Neural cell (in vitro differentiated cells): Measurements from ENCODE around the gene KIAA0513. TPM values are rescaled to one million over a fixed set of nuclear protein-coding genes. Genes with fewer than 3 reads are reported as not detected.

Experiments used
- H2AFZ ChIP-seq: fragments of 200-600, 300-800 bp; sonication (generic), shearing (Covaris generic); 2 replicates; pipeline ENCODE4 v1.6.0; 2014; ENCODE audit warnings: low read depth, mild to moderate bottlenecking, antibody characterized with exemption, low read length, moderate library complexity
- H3F3A ChIP-seq: fragments of 200-600 bp; shearing (Covaris generic); 2 replicates; pipeline ENCODE4 v1.6.1; 2016; ENCODE audit warnings: mild to moderate bottlenecking, moderate library complexity, mixed read lengths, antibody characterized with exemption, low read length; ENCODE audit not compliant: insufficient read depth, poor library complexity, severe bottlenecking
- H3K27ac ChIP-seq: fragments of 200-600, 300-800 bp; sonication (generic), shearing (Covaris generic); 2 replicates; pipeline ENCODE4 v1.5.1; 2014; ENCODE audit warnings: mild to moderate bottlenecking, low read length, moderate library complexity
- H3K27me3 ChIP-seq: fragments of 300-800, 200-600 bp; sonication (generic), shearing (Covaris generic); 2 replicates; pipeline ENCODE4 v1.6.0; 2014; ENCODE audit warnings: mild to moderate bottlenecking, low read depth, low read length, moderate library complexity; ENCODE audit not compliant: insufficient read depth
- H3K36me3 ChIP-seq: fragments of 300-800, 200-600 bp; sonication (generic), shearing (Covaris generic); 2 replicates; pipeline ENCODE4 v1.5.1; 2014; ENCODE audit warnings: mild to moderate bottlenecking, antibody characterized with exemption, low read length, moderate library complexity; ENCODE audit not compliant: insufficient read depth
- H3K4me2 ChIP-seq: fragments of 300-800, 200-600 bp; sonication (generic), shearing (Covaris generic); 2 replicates; pipeline ENCODE4 v1.6.0; 2014; ENCODE audit warnings: mild to moderate bottlenecking, low read length
- H3K4me3 ChIP-seq: fragments of 300-800, 200-600 bp; sonication (generic), shearing (Covaris generic); 2 replicates; pipeline ENCODE4 v1.5.1; 2014; ENCODE audit warnings: mild to moderate bottlenecking, low read length, moderate library complexity
- H3K79me2 ChIP-seq: fragments of 200-600 bp; shearing (Covaris generic); replicated peaks from 2 replicates; pipeline ENCODE4 v1.6.0; 2014; ENCODE audit warnings: mild to moderate bottlenecking, low read length, moderate library complexity; ENCODE audit not compliant: insufficient read depth
- H3K9ac ChIP-seq: fragments of 300-800, 200-600 bp; sonication (generic), shearing (Covaris generic); 2 replicates; pipeline ENCODE4 v1.6.1; 2016; ENCODE audit warnings: mild to moderate bottlenecking, low read length, mixed read lengths
- H3K9me2 ChIP-seq: fragments of 200-600 bp; shearing (Covaris generic); 2 replicates; pipeline ENCODE4 v1.6.1; 2016; ENCODE audit warnings: mild to moderate bottlenecking, low read length, mixed read lengths; ENCODE audit not compliant: insufficient read depth
- H3K9me3 ChIP-seq: fragments of 200-600, 300-800 bp; sonication (generic), shearing (Covaris generic); 2 replicates; pipeline ENCODE4 v1.6.1; 2016; ENCODE audit warnings: mild to moderate bottlenecking, mixed run types, low read length, moderate library complexity, mixed read lengths
- H4K20me1 ChIP-seq: fragments of 200-600 bp; shearing (Covaris generic); 2 replicates; pipeline ENCODE4 v1.6.1; 2016; ENCODE audit warnings: mild to moderate bottlenecking, mixed run types; ENCODE audit not compliant: insufficient read depth
- CTCF ChIP-seq: fragments of 450-650 bp; IDR thresholded peaks from 2 replicates; pipeline ENCODE4 v1.5.1; 2014; ENCODE audit warnings: antibody characterized with exemption, mild to moderate bottlenecking, moderate library complexity; ENCODE audit not compliant: poor library complexity, severe bottlenecking
- EP300 ChIP-seq: fragments of 450-650 bp; conservative IDR thresholded peaks from 2 replicates; pipeline ENCODE4 v1.6.1; 2014; ENCODE audit warnings: antibody characterized with exemption, mild to moderate bottlenecking, moderate library complexity; ENCODE audit not compliant: poor library complexity, severe bottlenecking
- EZH2 ChIP-seq: fragments of 200-600, 300-800 bp; shearing (Covaris generic), sonication (generic); IDR thresholded peaks from 2 replicates; pipeline ENCODE4 v1.6.1; 2014; ENCODE audit warnings: antibody characterized with exemption, low read length, borderline replicate concordance, mild to moderate bottlenecking; ENCODE audit not compliant: insufficient read depth, poor library complexity, severe bottlenecking
- MXI1 ChIP-seq: fragments of 450-650 bp; conservative IDR thresholded peaks from 2 replicates; pipeline ENCODE4 v1.6.1; 2014; ENCODE audit warnings: antibody characterized with exemption, mild to moderate bottlenecking; ENCODE audit not compliant: poor library complexity, severe bottlenecking
- POLR2AphosphoS5 ChIP-seq: IDR thresholded peaks from 2 replicates; pipeline ENCODE4 v1.6.1; 2012
- RAD21 ChIP-seq: fragments of 450-650 bp; conservative IDR thresholded peaks from 2 replicates; pipeline ENCODE4 v1.6.1; 2014; ENCODE audit warnings: antibody characterized with exemption, mild to moderate bottlenecking, moderate library complexity
- SMC3 ChIP-seq: fragments of 450-650 bp; conservative IDR thresholded peaks from 2 replicates; pipeline ENCODE4 v1.6.1; 2014; ENCODE audit warnings: antibody characterized with exemption, mild to moderate bottlenecking, moderate library complexity; ENCODE audit not compliant: poor library complexity
- TAF1 ChIP-seq: IDR thresholded peaks from 2 replicates; pipeline ENCODE4 v1.6.1; 2012; ENCODE audit warnings: low read depth
- polyA plus RNA-seq: library from polyadenylated mRNA; depleted of rRNA; stranded (reverse); fragments of >200 nt; gene quantifications from 2 replicates; pipeline ENCODE4 v1.2.3, GENCODE V29; 2014
- TF ChIP-seq, protein P1 (sequence below): IDR thresholded peaks from 2 replicates; pipeline ENCODE4 v1.6.1; 2012; ENCODE audit warnings: borderline replicate concordance

Gene KIAA0513
- polyA plus RNA-seq, 1 donor from 2014 or later, result 18.9 TPM

DNA sequence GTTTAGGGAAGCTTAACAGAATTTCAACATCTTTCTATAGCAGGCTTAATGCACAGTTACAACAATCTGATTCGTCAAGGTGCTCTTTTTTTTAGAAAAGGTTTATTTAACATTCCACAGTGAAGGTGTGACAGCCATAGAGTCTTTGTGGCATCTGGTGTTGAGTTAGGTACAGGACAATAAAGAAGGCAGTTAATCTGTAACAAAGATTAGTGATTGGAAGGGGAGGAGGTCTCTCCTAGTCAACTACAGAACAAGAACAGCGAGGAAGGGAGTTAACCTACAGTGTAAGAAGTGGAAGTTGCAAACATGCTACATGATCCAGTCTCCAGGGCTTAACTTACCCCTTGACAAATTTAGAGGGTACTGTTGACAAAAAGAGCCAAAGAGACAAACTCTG is 13.3 kb upstream of the KIAA0513 start:
- Histone ChIP-seq H3F3A (no peaks in the 10 kb centered on the region), H3K4me3 (no peak overlapping the region), H2AFZ (no peak overlapping the region), H4K20me1 (no peaks in the 10 kb centered on the region), H3K79me2 (peaks cover 14% of the 10 kb centered on the region), H3K36me3 (no peaks in the 10 kb centered on the region), H3K4me2 (no peak overlapping the region), H3K9ac (no peak overlapping the region), H3K9me3 (no peaks in the 10 kb centered on the region), H3K9me2 (no peaks in the 10 kb centered on the region), H3K27me3 (no peaks in the 10 kb centered on the region), H3K27ac (no peak overlapping the region)
- TF ChIP-seq MXI1 (no peak), SMC3 (no peak), RAD21 (no peak), POLR2AphosphoS5 (no peak), EZH2 (no peak), CTCF (no peak), TAF1 (no peak), EP300 (no peak)
- TF ChIP-seq, protein P1, sequence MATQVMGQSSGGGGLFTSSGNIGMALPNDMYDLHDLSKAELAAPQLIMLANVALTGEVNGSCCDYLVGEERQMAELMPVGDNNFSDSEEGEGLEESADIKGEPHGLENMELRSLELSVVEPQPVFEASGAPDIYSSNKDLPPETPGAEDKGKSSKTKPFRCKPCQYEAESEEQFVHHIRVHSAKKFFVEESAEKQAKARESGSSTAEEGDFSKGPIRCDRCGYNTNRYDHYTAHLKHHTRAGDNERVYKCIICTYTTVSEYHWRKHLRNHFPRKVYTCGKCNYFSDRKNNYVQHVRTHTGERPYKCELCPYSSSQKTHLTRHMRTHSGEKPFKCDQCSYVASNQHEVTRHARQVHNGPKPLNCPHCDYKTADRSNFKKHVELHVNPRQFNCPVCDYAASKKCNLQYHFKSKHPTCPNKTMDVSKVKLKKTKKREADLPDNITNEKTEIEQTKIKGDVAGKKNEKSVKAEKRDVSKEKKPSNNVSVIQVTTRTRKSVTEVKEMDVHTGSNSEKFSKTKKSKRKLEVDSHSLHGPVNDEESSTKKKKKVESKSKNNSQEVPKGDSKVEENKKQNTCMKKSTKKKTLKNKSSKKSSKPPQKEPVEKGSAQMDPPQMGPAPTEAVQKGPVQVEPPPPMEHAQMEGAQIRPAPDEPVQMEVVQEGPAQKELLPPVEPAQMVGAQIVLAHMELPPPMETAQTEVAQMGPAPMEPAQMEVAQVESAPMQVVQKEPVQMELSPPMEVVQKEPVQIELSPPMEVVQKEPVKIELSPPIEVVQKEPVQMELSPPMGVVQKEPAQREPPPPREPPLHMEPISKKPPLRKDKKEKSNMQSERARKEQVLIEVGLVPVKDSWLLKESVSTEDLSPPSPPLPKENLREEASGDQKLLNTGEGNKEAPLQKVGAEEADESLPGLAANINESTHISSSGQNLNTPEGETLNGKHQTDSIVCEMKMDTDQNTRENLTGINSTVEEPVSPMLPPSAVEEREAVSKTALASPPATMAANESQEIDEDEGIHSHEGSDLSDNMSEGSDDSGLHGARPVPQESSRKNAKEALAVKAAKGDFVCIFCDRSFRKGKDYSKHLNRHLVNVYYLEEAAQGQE, result no peak

- Histone ChIP-seq H4K20me1 (no peaks in the 10 kb centered on the region), H3K36me3 (no peaks in the 10 kb centered on the region), H3K27me3 (no peaks in the 10 kb centered on the region), H3K9me2 (no peaks in the 10 kb centered on the region), H3K9me3 (no peaks in the 10 kb centered on the region), H2AFZ (no peak overlapping the region), H3K4me3 (no peak overlapping the region), H3K9ac (no peak overlapping the region), H3F3A (no peaks in the 10 kb centered on the region), H3K79me2 (peaks cover 4% of the 10 kb centered on the region), H3K27ac (no peak overlapping the region), H3K4me2 (no peak overlapping the region)
- TF ChIP-seq, protein P1, result no peak
- TF ChIP-seq EP300 (no peak), EZH2 (no peak), POLR2AphosphoS5 (no peak), CTCF (no peak), TAF1 (no peak), MXI1 (no peak), RAD21 (no peak), SMC3 (no peak)
Measured at GRCh38 chr16:85015481-85016187, 12.0 kb upstream of the KIAA0513 start.
